Measurements from ENCODE around the gene SNW1.

DNA sequence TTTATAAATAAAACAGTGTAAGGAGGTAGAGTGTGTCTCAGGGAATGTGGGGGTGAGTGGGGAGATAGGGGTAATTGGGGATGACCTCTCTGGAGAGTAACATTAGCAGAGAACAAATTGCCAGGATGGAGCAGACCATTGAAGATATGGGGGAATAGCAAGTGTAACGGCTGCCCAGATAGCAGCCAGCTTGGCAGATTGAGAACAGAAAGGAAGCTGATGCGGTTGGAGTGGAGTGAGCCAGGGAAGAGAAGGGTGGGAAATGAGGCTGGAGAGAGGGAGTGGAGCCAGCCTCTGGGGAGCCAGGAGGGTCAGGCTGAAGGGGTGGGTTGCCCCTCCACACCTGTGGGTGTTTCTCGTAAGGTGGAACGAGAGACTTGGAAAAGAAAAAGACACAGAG is 33.4 kb upstream of the SNW1 start:
- TF ChIP-seq, protein P1, sequence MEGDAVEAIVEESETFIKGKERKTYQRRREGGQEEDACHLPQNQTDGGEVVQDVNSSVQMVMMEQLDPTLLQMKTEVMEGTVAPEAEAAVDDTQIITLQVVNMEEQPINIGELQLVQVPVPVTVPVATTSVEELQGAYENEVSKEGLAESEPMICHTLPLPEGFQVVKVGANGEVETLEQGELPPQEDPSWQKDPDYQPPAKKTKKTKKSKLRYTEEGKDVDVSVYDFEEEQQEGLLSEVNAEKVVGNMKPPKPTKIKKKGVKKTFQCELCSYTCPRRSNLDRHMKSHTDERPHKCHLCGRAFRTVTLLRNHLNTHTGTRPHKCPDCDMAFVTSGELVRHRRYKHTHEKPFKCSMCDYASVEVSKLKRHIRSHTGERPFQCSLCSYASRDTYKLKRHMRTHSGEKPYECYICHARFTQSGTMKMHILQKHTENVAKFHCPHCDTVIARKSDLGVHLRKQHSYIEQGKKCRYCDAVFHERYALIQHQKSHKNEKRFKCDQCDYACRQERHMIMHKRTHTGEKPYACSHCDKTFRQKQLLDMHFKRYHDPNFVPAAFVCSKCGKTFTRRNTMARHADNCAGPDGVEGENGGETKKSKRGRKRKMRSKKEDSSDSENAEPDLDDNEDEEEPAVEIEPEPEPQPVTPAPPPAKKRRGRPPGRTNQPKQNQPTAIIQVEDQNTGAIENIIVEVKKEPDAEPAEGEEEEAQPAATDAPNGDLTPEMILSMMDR (IDR thresholded peaks at IDR 0.05) = no peak
- TF ChIP-seq POLR2A (IDR thresholded peaks at IDR 0.05) = no peak
